Measurements from ENCODE around the gene ARL5C.
A peak's percentile ranks its signal among the peaks of the same experiment; 100 is the strongest.
"Not testable (repeated sequence)": the region's sequence is repeated elsewhere in the genome, so short reads cannot be mapped to it uniquely, and the experiment has no call there.

The ARL5C gene

DNA sequence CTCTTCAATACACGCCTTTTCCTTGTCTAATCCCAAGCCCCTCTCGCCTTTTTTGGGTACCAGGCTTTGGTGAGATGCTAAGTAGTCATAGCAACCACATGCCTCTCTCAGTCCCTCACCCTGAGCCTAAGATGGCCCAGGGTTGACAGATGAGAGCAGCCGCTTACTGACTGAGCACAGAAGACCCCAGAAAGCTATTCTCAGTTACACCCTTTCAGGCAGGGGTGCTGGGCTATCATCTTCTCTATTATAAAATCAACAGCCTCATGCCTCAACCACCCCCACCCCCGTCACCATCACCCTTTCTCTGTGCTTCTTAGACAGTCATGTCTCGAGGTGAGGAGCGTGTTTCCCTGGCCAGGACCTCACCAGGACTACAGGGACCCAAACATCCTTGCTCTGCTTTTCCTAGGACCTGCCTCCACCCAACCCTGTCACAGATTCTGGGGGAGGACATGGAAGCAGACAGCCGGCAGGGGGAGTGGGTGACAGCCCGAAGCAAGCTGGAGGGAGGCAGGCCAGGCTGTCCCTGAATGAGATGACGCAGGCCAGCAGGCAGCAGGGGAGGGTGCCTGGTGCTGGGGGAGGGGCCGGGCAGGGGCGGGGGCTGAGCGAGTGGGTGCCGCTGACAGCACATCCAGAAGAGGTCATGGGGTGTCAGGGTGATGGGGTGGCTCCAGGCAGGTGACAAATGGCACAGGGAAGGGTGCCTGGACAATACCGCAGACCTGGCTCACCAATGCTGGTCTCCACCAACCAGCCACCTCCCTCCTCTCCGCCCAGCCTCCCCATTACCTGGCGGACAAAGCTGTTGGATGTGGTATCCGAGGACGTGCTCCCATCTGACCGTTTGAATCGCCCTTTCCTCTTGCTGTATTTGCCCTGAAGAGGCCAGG is 28.4 kb upstream of the ARL5C start:
- DNase-seq (ENCODE audit: low read depth) = no peak

DNA sequence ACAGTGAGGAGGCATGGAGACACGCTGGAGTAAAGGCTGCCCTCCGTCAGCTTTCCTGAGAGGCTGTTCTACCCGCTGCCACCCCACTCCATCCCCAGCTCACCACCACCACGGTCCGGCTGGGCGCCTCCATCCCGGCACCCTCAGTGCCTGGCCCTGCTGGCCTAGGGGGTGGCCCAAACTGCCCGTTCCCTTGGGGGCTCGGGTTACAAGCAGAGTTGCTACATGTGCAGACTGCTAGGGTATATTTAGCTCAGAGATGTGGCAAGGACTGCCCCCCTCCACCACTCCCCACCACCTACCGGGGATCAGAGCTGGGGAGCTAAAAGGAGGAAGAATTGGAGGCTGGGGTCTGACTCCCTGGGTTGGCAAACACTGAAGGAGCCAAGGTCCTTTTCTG is 27.4 kb upstream of the ARL5C start:
- DNase-seq (ENCODE audit: low read depth) = no peak

DNA sequence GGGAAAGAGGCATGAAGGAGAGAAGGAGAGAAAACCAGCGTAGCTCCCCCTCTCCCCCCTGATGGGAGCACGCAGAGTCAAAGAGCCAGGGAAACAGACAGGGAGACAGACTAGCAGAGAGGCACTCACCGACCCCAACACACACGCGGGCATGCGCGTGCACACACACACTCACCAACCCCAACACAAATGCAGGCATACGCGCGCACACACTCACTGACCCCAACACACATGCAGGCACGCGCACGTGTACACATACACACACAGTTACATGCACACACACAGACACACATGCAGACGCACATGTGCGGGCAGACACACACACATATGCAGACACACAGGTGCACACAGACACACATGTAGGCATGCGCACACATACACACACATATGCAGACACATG is 26.9 kb upstream of the ARL5C start:
- no peak for DNase-seq (ENCODE audit: low read depth)

DNA sequence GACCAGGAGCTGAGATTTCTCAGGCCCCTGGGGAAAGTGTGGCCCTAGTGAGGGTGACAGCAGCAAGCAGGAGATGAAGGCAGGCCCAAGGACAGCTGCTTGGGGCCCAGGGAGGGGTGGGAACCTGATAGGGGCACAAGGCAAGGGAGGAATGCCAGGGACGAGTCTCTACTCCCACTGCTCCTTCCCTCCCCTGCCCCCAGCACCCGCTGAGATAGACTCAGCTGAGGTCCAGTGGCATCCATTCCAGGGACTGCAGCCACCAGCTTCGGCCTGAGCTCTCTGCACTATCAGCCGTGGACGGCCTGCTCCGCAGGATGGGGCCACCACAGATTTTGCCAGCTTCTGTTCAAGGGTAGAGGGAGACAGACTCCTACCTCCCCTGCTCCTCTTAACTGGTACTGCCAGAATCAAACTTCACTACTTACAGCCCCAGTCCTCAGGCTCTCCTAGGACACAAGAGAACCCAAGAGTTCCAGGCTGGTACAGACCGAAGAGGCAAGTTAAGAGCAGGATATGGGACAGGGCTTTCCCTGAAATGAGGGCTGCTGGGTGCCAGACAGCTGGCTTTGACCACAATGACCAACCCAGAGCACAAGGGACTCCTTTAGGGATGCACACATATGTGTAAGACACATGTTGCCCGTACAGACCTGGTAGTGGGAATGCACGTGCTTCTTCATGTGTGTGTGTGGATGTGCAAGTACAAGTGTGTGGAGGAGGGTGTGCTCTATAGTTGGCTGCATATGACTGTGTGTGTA is 26.0 kb upstream of the ARL5C start:
- no peak for DNase-seq (ENCODE audit: low read depth)

DNA sequence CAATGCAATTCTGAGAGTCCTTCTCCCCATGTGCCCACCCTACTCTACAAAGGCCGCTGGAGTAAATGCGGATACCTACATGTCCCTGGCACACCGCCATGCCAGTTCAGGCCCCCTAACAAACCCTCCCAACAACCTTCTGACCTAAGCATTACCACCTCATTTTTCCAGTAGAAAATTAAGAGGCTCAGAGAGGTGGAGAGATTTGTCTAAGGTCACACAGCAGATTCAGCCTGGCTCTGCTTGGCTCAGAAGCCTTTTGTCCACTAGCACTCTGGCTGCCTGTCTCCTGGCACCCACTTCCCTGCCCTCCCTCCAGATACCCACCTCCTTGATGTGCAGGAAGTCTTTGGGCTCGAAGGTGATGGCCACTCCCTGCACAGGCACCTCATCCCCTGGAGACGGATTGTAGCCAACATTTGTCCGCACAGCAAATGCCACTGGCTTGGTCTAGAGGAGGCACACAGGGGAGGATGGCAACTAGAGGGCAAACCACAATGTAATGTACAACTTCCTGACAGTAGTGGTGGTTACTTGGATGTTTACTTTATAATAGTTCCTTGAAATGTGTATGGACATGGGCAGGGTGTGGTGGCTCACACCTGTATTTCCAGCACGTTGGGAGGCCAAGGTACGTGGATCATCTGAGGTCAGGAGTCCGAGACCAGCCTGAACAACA is 21.3 kb upstream of the ARL5C start:
- DNase-seq (ENCODE audit: low read depth) = no peak

DNA sequence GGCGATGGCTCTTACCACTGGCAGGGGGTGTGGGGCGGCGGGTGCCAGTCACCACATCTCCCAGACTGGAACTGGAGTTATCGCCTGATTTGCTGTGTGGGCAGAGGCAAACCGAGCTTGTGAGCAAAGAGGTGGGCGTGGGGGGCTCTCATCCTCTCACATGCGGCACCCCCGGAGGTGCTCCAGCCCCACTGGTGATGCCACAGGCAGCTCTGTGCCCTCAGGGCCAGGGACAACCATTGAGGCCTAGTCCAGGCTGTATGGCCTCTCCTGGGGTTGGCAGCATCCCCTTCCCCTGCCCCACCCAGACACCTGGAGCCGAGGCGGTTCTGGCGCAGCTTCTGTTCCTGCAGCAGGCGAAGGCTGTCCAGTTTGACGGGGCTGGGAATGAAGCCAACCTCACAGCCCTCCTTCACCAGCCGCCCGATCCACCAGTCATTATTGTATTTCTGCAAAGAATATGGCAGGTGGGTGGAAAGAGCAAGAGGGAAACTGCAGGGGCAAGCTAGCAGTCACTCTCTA is 20.6 kb upstream of the ARL5C start:
- DNase-seq (ENCODE audit: low read depth) = no peak

DNA sequence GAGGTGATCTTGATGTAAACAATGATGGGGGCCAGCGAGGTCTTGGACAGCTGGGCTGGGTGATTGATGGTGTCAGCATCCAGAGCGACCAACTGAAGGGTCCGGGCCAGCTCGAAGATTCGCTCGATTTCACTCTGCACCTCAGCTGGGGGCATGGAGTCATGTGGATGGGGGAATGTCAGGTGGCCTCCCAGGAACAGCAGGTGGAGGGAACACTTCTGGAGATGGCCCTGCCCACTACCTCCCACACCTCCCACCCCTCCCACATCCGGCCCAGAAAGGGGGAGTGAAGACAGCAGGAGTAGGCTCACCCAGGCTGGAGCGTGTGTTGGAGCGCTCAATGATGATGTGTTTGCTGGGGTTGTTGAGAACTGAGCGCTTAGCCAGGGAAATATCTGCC is 17.8 kb upstream of the ARL5C start:
- no peak for DNase-seq (ENCODE audit: low read depth)

DNA sequence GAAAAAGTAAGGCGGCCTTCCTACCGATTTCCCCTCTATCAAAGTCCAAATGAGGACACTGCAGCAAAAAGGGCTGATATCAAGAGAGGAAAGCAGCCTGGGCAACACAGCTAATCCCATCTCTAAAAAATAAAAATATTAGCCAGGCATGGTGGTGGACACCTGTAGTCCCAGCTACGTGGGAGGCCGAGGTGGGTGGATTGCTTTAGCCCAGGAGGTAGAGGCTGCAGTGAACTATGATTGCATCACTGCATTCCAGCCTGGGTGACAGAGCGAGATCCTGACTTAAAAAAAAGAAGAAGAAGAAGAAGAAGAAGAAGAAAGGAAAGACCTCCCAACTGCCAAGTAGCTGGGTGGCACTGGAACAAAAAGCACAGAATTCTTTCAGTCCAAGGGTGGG is 17.1 kb upstream of the ARL5C start:
- no peak for DNase-seq (ENCODE audit: low read depth)

DNA sequence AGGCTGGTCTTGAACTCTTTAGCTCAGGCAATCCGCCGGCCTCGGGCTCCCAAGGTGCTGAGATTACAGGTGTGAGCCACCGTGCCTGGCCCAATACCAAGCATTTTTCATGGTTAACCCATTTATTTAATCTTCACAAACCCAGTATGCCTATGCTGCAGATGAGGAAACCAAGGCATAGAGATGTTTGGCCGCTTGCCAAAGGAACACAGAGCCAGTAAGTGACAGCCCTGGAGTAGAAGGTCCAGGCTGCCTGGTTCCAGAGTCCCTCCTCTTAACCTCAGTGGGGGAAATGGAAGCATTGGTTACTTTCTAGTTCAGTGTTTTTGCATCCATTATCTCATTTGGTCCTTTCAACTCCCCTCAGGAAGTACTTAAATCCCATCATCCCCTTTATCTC is 15.3 kb upstream of the ARL5C start:
- DNase-seq (ENCODE audit: low read depth) = no peak

DNA sequence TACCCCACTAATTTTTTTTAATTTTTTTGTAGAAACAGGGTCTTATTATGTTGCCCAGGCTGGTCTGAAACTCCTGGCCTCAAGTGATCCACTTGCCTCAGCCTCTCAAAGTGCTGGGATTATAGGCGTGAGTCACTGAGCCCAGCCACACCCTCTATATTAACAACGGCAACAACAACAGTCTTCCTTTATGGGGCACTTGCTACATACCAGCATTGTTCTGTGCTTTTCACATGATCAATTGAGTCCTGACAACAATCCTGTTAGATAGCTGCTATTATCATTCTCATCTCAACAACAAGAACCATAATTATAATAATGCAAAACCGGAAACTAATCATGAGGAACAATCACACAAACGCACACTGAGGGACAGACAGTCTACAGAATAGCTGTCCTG is 12.6 kb upstream of the ARL5C start:
- DNase-seq (ENCODE audit: low read depth) = no peak

DNA sequence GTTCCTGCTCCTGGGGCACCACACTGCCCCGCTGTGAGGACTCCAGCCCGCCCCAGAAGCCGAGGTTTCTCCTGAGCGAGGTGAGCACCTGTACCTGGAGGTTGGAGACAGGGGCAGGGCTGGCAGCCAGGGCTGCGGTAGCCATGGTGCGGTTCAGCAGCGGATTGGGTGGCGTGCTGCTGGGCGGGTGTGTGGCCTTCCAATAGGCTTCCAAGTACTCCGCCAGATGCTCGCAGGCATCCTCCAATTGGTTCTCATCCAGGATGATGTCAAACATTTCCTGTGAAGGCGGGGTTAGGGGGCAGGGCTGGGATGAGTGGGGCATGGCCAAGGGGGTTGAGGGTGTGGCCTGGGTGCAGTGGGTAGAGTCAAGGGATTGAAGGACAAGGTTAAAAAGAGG is 11.3 kb upstream of the ARL5C start:
- no peak for DNase-seq (ENCODE audit: low read depth)

DNA sequence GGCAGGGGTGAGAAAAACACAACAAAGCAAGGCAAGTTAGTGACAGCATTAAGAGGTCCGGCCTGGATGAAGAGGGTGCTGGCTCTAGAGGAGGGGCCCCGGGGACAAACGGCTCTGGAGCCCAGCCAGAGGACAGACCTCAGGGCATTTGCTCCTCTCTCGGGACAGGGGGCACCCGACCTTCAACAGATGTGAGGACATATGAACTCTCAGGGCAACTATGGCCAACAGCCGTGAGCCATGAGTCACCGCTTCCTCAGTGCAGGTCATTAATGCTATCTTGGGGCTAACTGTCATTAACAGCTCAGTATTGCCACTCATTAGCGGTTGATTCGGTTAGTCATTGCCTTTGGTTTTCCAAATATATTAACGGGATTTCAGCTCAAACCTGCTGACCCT is 9.7 kb upstream of the ARL5C start:
- no peak for DNase-seq (ENCODE audit: low read depth)

DNA sequence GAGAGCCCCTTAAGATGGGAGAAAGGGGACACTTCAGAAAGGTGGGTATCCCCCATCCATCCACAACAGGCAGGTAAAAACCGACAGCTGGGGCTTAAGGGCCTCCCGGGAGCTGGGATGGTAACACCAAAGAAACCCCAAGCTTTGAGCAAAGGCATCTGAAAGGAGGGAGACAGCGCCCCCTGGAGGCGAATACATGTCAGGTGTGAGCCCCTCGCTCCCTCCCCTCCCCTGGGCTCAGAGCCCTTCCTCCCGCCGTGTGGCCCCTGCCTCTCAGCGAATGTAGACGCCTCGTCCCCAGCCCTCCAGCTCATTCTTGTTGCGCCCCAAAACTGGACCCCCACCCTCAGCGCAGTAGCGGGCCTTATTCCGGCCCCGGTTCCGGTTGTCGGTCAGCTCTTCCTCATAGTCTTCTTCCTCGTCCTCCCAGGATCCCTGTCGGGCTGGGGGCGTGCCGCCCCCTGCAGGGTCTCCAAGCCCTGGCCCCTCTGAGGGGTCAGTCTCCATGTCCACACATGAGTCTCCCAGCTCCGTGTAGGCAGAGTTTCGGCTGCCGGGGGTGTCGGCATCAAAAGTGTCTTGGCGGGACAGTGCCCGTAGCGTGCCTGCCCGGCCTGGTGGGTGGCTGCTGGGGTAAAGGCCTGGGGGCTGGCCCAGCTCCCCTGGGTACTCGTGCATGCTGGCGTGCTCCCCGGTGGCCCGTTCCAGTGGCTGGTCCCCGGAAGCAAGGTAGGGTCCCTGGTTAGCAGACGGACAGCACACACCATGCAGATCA is 9.1 kb upstream of the ARL5C start:
- peak; percentile 69 for DNase-seq (ENCODE audit: low read depth)

DNA sequence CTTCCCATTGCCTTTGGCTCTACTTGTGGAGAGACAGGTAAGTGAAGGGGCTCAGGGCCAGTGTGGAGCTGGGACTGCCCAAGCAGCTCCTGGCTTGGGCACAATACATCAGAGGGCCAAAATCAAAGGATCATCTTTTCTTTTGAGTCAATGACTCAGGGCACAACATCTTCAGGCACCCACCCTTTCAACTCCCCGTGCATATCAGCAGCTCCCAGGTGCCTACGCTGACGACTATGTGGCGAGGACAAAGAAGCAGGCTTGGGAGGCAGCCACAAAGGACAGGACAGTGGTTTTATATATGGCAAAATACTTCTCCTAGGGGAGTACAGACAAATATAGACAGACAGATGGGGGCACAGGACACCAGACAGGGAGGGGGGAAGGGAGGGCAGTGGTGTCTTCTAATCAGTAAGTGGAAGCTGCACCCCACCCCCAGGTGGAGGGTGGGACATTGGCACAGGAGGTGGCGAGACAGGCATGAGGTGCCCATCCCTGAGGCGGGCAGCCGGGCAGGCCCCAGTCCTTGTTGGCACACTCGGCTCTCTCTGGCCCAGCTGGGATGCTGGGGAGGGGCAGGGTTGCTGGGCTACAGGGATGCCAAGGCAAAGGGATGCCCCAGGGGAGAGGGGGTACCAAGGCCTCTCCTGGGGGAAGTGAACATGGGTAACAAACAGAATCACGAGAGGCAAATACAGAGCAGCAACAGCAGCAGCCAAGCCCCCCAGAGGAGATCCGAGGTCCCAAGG is 7.7 kb upstream of the ARL5C start:
- no peak for DNase-seq (ENCODE audit: low read depth)

DNA sequence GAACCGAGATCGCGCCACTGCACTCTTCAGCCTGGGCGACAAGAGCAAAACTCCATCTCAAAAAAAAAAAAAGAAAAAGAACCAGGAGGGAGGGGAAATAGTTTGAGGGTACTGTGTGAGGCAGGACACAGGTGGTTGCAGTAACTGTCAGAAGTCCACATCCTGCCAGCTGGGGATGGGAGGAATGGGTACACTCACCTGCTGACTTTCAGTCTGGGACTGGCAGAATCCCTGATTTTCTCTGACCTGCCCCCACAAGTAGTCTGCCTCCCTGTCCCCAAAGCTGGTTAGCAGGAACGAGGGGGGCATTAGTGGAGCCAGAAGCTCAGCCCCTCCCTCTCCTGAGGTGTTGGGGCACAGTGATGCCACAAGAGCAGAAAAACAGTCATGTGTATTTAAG is 7.1 kb upstream of the ARL5C start:
- DNase-seq (ENCODE audit: low read depth) = no peak

DNA sequence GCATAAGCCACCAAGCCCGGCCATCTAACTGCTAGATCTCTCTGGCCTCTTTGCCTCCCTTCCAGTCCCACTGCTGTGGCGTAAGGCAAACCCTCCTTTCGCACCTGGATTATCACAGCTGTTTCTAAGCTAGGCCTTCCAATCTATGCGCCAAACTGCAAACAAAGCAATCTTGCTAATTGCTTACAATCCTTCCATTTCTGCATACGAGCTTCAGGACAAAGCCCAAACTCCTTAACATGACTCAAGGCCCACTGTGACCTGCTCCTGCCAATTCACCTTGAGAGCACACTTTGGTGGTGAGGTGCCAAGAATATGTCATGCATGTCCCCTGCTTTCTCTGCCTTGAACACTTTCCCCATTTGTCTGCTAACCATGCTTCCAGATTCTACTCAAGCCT is 6.0 kb upstream of the ARL5C start:
- DNase-seq (ENCODE audit: low read depth) = no peak

DNA sequence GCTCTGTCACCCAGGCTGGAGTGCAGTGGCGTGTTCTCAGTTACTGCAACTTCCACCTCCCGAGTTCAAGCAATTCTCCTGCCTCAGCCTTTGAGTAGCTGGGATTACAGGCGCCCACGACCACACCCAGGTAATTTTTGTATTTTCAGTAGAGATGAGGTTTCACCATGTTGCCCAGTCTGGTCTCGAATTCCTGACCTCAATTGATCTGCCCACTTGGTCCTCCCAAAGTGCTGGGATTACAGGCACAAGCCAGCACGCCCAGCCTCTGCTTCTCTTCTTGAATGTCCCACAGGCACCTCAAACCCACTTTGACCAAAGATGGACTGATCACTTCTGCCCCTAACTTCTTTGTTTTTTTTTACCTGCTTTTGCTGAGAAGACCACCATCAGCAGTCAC is 4.6 kb upstream of the ARL5C start:
- DNase-seq (ENCODE audit: low read depth) = no peak

DNA sequence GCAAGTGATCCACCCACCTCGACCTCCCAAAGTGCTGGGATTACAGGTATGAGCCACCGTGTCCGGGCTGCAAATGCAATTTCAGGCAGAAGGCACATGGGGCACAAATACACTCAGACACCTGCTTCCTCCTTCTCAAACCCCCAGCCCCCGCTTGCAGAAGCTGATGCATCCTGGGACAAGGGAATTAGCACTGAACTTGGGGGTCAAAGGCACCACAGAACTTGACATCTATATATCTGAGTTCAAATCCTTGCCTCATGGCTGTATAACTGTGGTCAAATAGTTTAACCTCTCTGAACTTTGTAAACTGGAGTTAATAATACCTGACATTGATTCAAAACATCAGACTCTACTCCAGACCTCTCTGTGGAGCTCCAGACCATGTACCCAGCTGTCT is 4.1 kb upstream of the ARL5C start:
- no peak for DNase-seq (ENCODE audit: low read depth)

DNA sequence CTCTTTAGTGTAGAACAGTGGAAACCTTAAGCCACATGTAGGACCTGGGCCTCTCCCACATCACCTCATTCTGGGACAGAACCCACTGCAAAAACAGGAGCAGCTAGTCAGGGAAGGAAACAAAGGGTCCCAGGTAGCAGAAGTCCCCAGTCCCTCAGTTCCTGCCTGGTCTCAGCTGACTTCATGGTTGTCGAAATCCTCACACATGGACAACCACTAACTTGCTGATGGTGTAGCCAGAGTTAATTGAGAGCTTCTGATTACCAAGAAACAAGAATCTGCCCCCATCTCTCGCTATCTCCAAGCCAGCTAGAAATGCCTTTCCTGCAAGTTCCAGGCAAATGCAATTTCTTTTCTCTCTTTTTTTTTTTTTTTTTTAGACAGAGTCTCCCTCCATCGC is 3.6 kb upstream of the ARL5C start:
- DNase-seq (ENCODE audit: low read depth) = no peak

DNA sequence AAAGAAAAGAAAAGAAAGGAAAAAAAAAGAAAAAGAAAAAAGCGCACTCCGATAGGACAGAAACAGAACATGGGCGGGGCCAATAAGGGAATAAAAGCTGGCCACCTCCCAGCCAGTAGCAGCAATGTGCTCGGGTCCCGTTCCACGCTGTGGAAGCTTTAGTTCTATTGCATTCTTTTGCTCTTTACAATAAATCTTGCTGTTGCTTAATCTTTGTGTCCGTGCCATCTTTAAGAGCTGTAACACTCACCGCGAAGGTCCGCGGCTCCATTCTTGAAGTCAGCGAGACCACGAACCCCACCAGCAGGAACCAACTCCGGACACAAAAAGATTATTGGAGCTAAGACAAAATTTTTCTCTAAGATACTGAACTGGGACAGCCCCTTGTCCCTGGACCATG is 3.1 kb upstream of the ARL5C start:
- DNase-seq (ENCODE audit: low read depth) = no peak

DNA sequence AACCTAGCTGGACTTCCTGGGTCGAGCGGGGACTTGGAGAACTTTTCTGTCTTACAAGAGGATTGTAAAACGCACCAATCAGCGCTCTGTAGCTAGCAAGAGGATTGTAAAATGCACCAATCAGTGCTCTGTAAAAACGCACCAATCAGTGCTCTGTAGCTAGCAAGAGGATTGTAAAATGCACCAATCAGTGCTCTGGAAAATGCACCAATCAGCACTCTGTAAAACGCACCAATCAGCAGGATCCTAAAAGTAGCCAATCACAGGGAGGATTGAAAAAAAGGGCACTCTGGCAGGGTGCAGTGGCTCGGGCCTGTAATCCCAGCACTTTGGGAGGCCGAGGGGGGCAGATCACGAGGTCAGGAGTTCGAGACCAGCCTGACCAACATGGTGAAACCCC is 2.5 kb upstream of the ARL5C start:
- DNase-seq (ENCODE audit: low read depth) = not testable (repeated sequence)

All from activated gamma-delta T cell treated with anti-CD3 and anti-CD28 coated beads, Interleukin-2, amount 50 U/mL, for 16 hours (primary cell).